ENCODE measurements around the gene CHRNA4.
A peak's percentile ranks its signal among the peaks of the same experiment; 100 is the strongest.

CHRNA4 gene

GRCh38 chr20:63329331-63330083, 31.6 kb downstream of the CHRNA4 start:
- Mint-ChIP-seq H3K27ac (no peak overlapping the region), H3K9me3 (no peaks in the 10 kb centered on the region), H3K27me3 (peaks cover 7% of the 10 kb centered on the region), H3K4me3 (no peak overlapping the region), H3K36me3 (no peaks in the 10 kb centered on the region), H3K4me1 (peaks cover 3% of the 10 kb centered on the region)

GRCh38 chr20:63328718-63329275, 32.4 kb downstream of the CHRNA4 start:
- no peak overlapping the region for H3K4me3 Mint-ChIP-seq
- H3K4me1 Mint-ChIP-seq: peaks cover 3% of the 10 kb centered on the region
- peaks cover 4% of the 10 kb centered on the region for H3K27me3 Mint-ChIP-seq
- no peaks in the 10 kb centered on the region for H3K36me3 Mint-ChIP-seq
- no peaks in the 10 kb centered on the region for H3K9me3 Mint-ChIP-seq
- H3K27ac Mint-ChIP-seq: no peak overlapping the region

- H3K36me3 Mint-ChIP-seq: no peaks in the 10 kb centered on the region
- peaks cover 3% of the 10 kb centered on the region for H3K4me1 Mint-ChIP-seq
- H3K27ac Mint-ChIP-seq: no peak overlapping the region
- no peak overlapping the region for H3K4me3 Mint-ChIP-seq
- peaks cover 2% of the 10 kb centered on the region for H3K27me3 Mint-ChIP-seq
- H3K9me3 Mint-ChIP-seq: no peaks in the 10 kb centered on the region
Measured at GRCh38 chr20:63328026-63328700, 33.0 kb downstream of the CHRNA4 start.

GRCh38 chr20:63327231-63327745, 33.9 kb downstream of the CHRNA4 start:
- Mint-ChIP-seq H3K9me3 (no peaks in the 10 kb centered on the region), H3K27me3 (peaks cover 2% of the 10 kb centered on the region), H3K36me3 (no peaks in the 10 kb centered on the region), H3K27ac (peak overlapping the region; percentile 43), H3K4me1 (peaks cover 3% of the 10 kb centered on the region), H3K4me3 (no peak overlapping the region)

GRCh38 chr20:63326314-63327230, 34.6 kb downstream of the CHRNA4 start:
- H3K27me3 Mint-ChIP-seq: no peaks in the 10 kb centered on the region
- H3K4me3 Mint-ChIP-seq: no peak overlapping the region
- H3K4me1 Mint-ChIP-seq: peaks cover 3% of the 10 kb centered on the region
- no peaks in the 10 kb centered on the region for H3K9me3 Mint-ChIP-seq
- H3K27ac Mint-ChIP-seq: no peak overlapping the region
- no peaks in the 10 kb centered on the region for H3K36me3 Mint-ChIP-seq

- no peak overlapping the region for H3K4me3 Mint-ChIP-seq
- no peaks in the 10 kb centered on the region for H3K9me3 Mint-ChIP-seq
- H3K36me3 Mint-ChIP-seq: no peaks in the 10 kb centered on the region
- H3K27ac Mint-ChIP-seq: no peak overlapping the region
- H3K27me3 Mint-ChIP-seq: no peaks in the 10 kb centered on the region
- peaks cover 3% of the 10 kb centered on the region for H3K4me1 Mint-ChIP-seq
Measured at GRCh38 chr20:63325554-63326313, 35.4 kb downstream of the CHRNA4 start.

- Mint-ChIP-seq H3K27me3 (no peaks in the 10 kb centered on the region), H3K4me1 (peaks cover 3% of the 10 kb centered on the region), H3K9me3 (no peaks in the 10 kb centered on the region), H3K27ac (no peak overlapping the region), H3K4me3 (no peak overlapping the region), H3K36me3 (no peaks in the 10 kb centered on the region)
Measured at GRCh38 chr20:63325021-63325471, 36.1 kb downstream of the CHRNA4 start.

- Mint-ChIP-seq H3K4me1 (peaks cover 3% of the 10 kb centered on the region), H3K36me3 (no peaks in the 10 kb centered on the region), H3K27ac (no peak overlapping the region), H3K9me3 (no peaks in the 10 kb centered on the region), H3K27me3 (no peaks in the 10 kb centered on the region), H3K4me3 (no peak overlapping the region)
Measured at GRCh38 chr20:63323357-63323981, 37.7 kb downstream of the CHRNA4 start.

GRCh38 chr20:63322933-63323273, 38.2 kb downstream of the CHRNA4 start:
- no peak overlapping the region for H3K27ac Mint-ChIP-seq
- H3K4me1 Mint-ChIP-seq: peaks cover 3% of the 10 kb centered on the region
- H3K27me3 Mint-ChIP-seq: no peaks in the 10 kb centered on the region
- no peaks in the 10 kb centered on the region for H3K9me3 Mint-ChIP-seq
- H3K36me3 Mint-ChIP-seq: no peaks in the 10 kb centered on the region
- no peak overlapping the region for H3K4me3 Mint-ChIP-seq

GRCh38 chr20:63322146-63322932, 38.8 kb downstream of the CHRNA4 start:
- Mint-ChIP-seq H3K9me3 (no peaks in the 10 kb centered on the region), H3K36me3 (no peaks in the 10 kb centered on the region), H3K4me1 (peaks cover 3% of the 10 kb centered on the region), H3K27ac (no peak overlapping the region), H3K4me3 (no peak overlapping the region), H3K27me3 (no peaks in the 10 kb centered on the region)

- Mint-ChIP-seq H3K9me3 (no peaks in the 10 kb centered on the region), H3K36me3 (no peaks in the 10 kb centered on the region), H3K27ac (no peak overlapping the region), H3K4me1 (peaks cover 2% of the 10 kb centered on the region), H3K27me3 (no peaks in the 10 kb centered on the region), H3K4me3 (no peak overlapping the region)
Measured at GRCh38 chr20:63321148-63321831, 39.9 kb downstream of the CHRNA4 start.

GRCh38 chr20:63320616-63321147, 40.5 kb downstream of the CHRNA4 start:
- H3K36me3 Mint-ChIP-seq: no peaks in the 10 kb centered on the region
- H3K27ac Mint-ChIP-seq: no peak overlapping the region
- no peaks in the 10 kb centered on the region for H3K4me1 Mint-ChIP-seq
- no peaks in the 10 kb centered on the region for H3K27me3 Mint-ChIP-seq
- H3K4me3 Mint-ChIP-seq: no peak overlapping the region
- H3K9me3 Mint-ChIP-seq: no peaks in the 10 kb centered on the region

GRCh38 chr20:63320041-63320511, 41.1 kb downstream of the CHRNA4 start:
- Mint-ChIP-seq H3K27ac (no peak overlapping the region), H3K27me3 (no peaks in the 10 kb centered on the region), H3K4me3 (no peak overlapping the region), H3K36me3 (no peaks in the 10 kb centered on the region), H3K9me3 (no peaks in the 10 kb centered on the region), H3K4me1 (no peaks in the 10 kb centered on the region)

Data from activated naive CD4-positive, alpha-beta T cell treated with anti-CD3 and anti-CD28 coated beads, Interleukin-2, amount 50 U/mL, for 24 hours (primary cell).